Ovary (tissue), 3 donors: ENCODE data around the gene CFAP61.

Experiments used
- EP300 ChIP-seq: sonication (generic); formaldehyde crosslinking; IDR thresholded peaks from one replicate; pipeline ENCODE4 v1.6.1; 2017; ENCODE audit warnings: antibody characterized with exemption
- POLR2A ChIP-seq: fragments of 450-650 bp; IDR thresholded peaks from one replicate; pipeline ENCODE4 v1.6.1; 2017; ENCODE audit warnings: antibody characterized with exemption, mild to moderate bottlenecking, moderate library complexity
- TF ChIP-seq, protein P1 (sequence below), 3 donors: fragments of 450-650 bp in 2 of 3; fragments of 200-600 bp in 1 of 3; IDR thresholded peaks; one replicate each; pipeline versions ENCODE4 v1.5.1 to v1.8.0; 2016 to 2022; ENCODE audit warnings: antibody characterized with exemption in 3 of 3, mild to moderate bottlenecking in 1 of 3
- donor health status: DM: no; HTN: no; CAD: no.

- TF ChIP-seq, protein P1, sequence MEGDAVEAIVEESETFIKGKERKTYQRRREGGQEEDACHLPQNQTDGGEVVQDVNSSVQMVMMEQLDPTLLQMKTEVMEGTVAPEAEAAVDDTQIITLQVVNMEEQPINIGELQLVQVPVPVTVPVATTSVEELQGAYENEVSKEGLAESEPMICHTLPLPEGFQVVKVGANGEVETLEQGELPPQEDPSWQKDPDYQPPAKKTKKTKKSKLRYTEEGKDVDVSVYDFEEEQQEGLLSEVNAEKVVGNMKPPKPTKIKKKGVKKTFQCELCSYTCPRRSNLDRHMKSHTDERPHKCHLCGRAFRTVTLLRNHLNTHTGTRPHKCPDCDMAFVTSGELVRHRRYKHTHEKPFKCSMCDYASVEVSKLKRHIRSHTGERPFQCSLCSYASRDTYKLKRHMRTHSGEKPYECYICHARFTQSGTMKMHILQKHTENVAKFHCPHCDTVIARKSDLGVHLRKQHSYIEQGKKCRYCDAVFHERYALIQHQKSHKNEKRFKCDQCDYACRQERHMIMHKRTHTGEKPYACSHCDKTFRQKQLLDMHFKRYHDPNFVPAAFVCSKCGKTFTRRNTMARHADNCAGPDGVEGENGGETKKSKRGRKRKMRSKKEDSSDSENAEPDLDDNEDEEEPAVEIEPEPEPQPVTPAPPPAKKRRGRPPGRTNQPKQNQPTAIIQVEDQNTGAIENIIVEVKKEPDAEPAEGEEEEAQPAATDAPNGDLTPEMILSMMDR (IDR thresholded peaks at IDR 0.05), result no peak
- TF ChIP-seq POLR2A, result no peak
- no peak for TF ChIP-seq EP300
Measured at GRCh38 chr20:20230741-20231140, 178.4 kb downstream of the CFAP61 start.
